GM21576 (cell line): ENCODE data around the gene INVS.
"Not testable (repeated sequence)": the region's sequence is repeated elsewhere in the genome, so short reads cannot be mapped to it uniquely, and the experiment has no call there.

ENCODE experiments used
- ATAC-seq: cut with Tn5 transposase; IDR thresholded peaks from one replicate; pipeline ENCODE4 v1.9.1; 2021; ENCODE audit warnings: mild to moderate bottlenecking, moderate library complexity; ENCODE audit not compliant: unreplicated experiment

Gene INVS

DNA sequence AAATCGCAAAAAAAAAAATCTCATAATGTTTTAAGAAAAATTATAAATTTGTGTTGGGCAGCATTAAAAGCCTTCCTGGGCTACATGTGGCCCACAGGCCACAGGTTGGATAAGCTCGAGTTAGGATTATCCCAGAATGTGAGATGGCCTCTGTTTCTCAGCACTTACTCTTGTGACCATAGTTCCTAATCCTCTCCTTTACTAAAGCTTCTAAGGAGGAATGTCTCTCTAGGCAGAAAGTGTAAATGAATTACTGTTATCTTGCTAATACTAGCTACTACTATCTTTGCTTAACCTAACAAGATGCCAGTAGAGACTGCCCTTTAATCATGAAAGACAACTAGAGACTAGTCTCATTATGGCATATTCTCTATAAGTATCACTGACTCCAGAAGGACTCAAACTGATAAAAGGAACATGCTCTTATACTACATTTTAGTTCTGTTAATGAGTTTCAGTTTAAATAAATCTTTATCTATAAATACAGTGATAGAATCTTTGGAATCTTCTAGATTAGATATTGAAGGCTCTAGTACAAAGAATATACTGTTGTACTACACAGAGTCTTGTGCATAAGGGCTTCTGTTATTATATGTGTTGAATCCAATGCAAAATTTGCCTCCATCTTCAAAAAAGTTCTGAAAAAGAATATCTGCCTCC lies 13.8 kb downstream of the INVS start:
- no peak for ATAC-seq

DNA sequence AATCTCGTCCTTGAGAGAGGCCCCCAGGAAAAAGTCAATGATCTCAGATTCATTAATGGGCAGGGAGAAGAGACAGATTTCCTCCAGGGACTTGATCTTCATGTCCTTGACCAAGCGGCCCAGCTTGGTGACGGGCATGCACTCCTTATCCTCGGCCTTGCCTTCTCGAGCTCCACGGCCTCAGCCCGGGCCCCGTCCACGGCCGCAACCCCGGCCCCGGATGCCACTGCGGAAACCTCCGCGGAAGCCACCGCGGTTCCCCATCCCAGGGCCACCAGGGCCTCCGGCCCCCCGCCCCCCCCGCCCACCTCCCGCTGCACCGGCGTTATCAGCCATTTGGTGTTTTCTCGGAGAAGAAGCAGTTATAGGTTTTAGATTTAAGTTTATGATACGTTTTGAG lies 18.3 kb downstream of the INVS start:
- ATAC-seq: no peak

DNA sequence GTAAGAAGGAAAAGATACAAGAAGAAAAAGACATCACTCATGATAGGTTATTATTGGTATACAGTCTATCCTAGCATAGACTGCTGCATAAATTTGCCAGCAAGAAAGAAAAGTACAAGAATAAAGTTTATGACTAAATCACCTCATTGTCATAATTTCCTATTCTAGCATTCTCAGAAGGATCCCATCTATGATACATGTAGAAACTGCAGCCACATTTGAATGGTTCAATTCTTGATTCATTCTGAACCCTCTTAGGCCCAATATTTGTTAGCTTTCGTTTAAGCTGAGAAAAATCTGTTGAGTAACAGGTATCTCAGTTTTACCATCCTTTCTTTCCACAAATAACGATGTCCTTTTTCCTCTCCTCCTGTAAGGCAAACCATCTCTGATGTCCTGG lies 21.2 kb downstream of the INVS start:
- no peak for ATAC-seq

DNA sequence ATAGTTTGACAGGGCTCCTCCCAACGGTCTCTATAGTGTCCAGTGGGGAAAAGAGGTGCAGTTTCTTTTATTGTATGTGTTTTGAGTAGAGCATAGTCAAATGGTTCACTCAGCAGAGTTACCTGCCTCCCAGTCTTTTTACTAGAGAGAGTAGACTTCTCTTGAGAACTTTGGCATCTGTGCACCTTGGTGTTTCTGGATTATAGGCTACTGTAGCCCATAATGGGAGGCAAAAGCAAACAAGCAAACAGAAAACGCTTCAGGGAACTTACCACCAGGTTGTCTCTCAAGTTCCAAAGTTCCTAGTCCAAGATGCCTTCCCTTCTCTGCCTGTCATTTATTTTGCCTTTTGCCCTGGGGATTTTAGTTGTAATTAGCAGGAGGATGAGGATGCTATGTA lies 26.2 kb downstream of the INVS start:
- no peak for ATAC-seq

DNA sequence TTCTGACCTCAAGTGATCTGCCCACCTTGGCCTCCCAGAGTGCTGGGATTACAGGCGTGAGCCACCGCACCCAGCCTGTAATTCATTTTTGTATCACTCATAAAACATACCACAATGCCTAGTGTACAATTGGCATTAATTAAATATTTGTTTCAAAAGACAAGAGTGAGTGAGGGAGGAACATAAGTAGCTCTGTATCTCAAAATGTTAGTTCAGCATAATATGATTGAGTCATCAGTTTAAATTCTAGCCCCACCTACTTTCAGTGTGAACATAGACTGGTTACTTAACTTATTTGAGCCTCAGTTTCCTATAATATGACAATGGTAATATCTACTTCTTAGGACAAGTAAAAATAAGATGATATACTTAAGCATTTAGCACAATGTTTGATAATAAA lies 26.9 kb downstream of the INVS start:
- no peak for ATAC-seq

DNA sequence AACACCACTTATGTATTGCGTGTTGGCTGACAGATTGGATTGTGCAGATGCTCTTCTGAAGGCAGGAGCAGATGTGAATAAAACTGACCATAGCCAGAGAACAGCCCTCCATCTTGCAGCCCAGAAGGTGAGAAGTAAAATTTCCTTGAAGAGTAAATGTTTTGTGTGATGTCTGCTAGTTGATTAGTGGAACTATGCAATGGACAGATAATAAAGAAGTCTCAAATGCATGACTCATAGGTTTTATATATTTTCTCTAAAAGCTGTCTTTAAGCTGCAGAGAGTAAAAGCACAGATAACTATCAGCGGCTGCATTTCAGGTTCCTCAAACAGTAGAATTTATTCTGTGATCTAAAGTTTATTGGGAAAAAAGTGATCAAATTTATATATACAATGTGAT lies 27.4 kb downstream of the INVS start:
- no peak for ATAC-seq

DNA sequence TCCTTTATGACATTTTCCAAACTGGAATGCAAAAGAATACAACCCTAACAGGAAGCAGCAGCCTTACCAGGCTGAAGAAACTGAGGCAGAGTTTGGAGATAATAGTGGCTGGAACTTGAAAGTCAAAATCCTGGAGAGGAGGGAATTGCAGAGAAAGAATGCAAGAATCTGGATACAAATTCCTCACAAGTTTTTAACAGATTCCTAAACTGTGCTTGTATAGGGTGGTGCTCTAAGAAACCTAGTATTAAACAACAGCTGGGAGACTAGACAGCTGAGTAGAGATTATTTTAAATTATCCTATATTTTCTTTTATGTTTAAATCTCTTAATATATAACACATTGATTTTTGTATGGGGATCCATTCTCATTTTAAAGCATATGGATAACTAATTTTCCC lies 30.7 kb downstream of the INVS start:
- ATAC-seq: no peak

DNA sequence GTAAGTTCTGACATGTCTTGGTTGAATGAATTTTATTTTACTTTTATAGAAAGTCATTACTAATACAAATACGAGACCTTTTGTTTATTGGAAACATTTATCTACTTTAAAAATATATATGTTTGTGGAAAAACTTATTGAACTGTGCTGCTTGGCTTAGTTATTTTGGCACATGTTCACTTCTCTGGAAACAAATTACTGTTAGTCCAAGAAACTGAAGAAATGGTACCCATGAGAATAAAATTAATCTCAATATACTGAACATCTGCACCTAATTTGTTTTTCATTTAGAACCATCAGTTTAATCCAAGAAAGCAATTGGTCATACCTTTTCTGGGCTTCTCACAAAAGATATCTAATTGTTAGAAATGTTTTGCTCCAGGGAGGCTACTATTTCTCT lies 32.2 kb downstream of the INVS start:
- ATAC-seq: no peak

DNA sequence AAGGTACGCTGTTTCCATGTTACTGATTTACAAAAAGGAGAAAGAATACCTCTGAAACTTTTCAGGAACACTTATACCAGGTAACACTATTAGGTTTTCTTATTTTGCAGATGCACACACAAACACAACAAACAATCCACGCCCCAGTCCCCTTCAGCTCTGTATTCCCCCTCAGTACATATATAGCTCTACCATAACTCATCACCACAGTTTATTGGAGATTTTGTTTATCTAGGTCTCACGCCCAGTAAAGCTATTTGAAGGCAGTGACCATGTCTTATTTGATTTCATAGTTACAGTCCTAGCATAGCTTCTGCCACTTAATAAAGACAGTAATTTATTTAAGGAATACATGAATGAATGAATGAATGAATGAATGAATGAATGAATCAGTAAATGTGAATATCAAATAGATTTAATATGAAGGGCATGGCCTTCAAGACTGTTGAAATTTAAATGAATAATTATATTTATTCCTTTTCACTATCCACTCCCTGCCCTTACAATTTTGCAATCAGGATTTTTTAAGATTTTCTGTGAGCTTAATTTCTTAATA lies 32.9 kb downstream of the INVS start:
- no peak for ATAC-seq

DNA sequence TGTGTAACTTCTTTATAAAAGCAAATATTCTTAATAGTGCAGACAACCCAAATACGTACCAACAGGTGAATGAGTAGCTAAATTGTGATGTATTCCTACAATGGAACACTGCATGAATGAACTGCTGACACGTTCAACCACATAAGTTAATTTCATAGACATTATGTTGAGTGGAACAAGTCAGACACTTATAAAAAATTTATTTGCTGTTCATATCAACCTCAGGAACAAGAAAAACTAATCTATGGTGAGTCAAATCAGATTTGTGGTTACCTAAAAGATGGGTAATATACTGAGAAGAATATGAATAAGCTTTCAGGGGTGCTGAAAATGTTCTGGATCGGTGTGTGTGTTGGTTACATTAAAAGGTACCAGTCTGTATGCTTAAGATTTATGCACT lies 35.7 kb downstream of the INVS start:
- ATAC-seq: no peak

DNA sequence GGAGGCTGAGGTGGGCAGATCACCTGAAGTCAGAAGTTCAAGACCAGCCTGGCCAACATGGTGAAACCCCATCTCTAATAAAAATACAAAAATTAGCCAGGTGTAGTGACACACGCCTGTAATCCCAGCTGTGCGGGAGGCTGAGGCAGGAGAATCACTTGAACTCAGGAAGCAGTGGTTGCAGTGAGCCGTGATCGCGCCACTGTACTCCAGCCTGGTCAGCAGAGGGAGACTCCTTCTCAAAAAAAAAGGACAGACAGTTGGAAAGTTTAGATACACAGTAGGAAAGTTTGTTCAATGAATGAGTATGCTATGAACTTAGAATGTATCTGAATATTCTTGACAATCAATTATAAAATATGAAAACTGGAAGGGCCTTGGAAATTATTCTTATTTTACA lies 37.8 kb downstream of the INVS start:
- not testable (repeated sequence) for ATAC-seq

DNA sequence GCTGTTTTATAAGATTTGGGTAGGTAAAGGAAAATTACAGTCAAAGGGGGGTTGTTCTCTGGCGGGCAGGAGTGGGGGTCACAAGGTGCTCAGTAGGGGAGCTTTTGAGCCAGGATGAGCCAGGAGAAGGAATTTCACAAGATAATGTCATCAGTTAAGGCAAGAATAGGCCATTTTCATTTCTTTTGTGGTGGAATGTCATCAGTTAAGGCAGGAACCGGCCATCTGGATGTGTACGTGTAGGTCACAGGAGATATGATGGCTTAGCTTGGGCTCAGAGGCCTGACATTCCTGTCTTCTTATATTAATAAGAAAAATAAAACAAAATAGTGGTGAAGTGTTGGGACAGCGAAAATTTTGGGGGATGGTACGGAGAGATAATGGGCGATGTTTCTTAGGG lies 41.3 kb downstream of the INVS start:
- ATAC-seq: not testable (repeated sequence)

DNA sequence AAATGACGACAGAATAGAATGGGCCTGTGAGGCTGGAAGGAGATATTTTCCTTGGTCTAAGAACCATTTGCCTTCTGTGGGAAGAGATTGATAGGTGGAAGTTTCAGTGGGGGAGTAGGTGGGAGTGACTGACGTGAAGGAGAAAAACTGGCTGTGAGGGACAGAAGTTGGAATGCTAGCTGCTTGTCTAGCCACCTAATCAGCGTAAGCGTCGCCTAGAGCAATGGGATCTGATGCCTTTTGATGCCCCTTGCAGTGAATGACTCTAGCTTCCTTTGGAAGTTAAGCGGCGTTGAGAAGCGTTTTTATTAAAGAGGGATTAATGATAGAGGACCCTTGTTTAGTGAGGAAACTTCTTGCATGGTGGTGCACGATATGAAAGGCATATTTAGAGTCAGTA lies 42.8 kb downstream of the INVS start:
- ATAC-seq: not testable (repeated sequence)

DNA sequence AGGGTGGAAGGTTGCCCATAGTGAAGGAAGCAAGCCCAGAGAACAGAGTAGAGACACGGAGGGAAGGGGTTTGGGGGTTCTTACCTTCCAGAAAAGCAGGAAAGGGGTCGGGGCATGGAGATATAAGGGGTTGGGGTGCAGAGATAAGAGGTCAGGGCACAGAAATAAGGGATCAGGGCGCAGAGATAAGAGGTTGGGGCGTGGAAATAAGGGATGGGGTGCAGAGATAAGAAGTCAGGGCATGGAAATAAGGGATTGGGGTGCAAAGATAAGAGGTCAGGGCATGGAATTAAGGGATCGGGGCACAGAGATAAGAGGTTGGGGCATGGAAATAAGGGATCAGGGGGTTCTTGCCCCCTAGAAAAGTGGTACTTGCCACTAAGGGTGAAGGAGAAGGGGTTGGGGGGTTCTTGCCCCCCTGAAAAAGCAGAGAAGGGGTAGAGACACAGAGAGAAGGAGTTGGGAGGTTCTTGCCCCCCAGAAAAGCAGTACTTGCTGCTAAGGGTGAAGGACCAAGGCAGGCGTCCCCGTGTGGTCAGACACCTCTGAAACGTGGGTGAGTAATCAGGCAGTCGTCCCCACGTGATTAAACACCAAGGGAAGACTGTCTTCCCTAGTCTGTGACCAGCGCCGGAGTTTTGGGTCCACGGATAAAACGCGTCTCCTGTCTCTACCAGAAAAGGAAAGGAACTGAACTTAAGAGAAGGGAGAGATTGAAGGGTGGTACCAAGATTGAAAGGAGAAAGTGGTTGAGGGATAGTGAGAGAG lies 46.3 kb downstream of the INVS start:
- ATAC-seq: not testable (repeated sequence)

DNA sequence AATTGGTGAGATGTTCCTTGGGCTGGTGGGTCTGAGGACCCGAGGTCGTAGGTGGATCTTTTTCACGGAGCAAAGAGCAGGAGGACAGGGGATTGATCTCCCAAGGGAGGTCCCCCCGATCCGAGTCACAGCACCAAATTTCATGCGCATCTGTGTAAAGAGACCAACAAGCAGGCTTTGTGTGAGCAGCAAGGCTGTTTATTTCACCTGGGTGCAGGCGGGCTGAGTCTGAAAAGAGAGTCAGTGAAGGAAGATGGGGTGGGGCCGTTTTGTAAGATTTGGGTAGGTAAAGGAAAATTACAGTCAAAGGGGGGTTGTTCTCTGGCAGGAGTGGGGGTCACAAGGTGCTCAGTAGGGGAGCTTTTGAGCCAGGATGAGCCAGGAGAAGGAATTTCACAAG lies 46.9 kb downstream of the INVS start:
- ATAC-seq: not testable (repeated sequence)

DNA sequence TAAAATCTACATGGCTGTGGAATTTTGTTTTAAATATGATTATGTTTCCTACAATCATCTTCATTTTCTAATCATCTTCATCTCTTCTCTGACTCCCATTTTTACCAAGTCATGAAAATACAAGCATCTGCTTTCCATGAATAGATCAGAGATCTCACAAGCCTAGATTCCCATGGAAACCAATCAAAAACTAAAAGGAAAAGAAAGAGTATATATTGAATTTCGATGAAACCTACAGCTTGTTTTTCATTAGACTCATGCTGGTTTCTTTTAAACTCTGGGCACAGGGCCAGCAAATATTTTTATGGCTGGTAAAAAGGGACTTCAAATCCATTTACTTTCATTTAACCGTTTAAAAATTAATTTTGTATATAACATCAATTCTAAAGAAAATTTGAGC lies 51.2 kb downstream of the INVS start:
- ATAC-seq: no peak

DNA sequence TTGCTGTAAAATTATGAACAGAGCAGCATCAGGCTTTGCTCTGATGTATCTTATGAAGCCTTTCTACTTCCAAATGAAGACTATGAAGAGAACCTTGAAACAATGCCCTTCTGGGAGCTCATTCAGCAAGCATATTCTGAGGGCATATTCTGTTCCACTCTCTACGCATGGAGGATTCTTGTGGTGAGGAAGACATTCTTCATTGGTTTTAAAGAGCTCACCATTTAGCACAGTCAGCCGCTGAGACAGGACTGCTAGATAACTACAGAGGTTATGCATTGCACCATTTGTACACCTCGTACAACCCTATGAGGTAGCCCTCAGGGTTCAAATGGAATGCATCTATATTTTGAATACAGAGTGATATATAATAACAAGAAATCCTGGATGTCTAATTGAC lies 61.0 kb downstream of the INVS start:
- ATAC-seq: peak; percentile 66

DNA sequence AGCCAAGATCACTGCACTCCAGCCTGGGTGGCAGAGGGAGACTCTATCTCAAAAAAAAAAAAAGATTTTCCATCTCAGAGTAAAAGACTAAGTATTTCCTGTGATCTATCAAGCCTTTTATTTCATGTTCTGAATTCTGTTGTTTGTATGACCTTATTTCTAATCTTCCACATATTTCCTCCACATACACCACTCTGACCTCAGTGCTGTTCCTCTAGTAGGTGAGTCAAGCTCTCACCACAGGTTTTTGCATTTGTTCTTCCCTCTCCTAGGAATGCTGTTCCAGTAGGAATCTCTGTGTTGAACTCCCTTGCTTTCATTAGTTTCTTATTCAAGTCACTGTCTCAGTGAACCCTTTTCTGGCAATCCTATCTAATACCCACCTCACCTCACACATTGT lies 68.1 kb downstream of the INVS start:
- ATAC-seq: no peak

DNA sequence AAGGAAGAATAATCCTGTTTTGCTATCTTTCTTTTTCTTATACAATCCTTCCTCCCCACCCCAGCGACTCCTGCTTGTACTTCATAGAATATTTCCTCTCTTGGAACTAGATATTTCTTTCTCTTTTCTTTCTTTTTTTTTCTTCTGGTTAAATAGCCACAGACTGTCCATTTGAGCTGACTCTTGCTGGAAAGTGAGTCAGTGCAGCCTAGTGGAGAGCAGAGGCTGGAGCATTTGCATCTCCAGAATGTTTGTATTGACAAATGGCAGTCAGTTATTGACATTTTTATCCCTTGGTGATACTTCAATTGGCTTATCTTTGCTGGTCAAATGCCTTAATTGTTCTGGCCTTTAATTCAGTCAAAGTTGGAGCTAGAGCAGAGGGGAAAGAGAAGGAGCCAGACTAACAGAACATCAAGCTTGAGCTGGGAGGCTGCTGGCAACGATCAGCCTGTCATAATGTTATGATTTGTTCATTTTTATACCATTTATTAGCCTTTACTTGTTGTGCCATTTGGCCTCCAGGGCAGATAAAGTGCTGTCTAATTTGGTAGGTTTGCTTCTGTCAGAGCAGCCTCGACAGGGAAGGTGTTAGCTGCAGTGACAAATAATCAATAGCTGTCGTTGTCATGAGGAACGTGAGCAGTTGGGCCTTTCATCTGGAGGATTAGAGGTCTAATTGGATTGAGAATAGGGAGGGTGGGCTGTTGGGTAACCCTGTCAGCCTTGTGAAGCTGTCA lies 69.0 kb downstream of the INVS start:
- no peak for ATAC-seq

DNA sequence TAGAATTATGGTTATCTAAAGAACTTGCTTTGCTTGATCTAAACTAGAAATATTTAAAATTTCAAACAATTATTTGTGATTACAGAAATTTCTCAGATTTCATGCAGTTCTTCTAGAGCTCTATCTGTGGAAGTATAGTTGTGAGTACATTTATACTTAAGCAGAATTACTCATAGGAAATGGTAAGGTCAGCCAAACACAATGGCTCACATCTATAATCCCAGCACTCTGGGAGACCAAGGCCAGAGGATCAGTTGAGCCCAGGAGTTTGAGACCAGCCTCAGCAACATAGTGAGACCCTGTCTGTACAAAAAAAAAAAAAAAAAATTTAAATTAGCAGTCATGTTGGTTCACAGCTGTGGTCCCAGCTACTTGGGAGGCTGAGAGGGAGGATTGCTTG lies 71.0 kb downstream of the INVS start:
- no peak for ATAC-seq

DNA sequence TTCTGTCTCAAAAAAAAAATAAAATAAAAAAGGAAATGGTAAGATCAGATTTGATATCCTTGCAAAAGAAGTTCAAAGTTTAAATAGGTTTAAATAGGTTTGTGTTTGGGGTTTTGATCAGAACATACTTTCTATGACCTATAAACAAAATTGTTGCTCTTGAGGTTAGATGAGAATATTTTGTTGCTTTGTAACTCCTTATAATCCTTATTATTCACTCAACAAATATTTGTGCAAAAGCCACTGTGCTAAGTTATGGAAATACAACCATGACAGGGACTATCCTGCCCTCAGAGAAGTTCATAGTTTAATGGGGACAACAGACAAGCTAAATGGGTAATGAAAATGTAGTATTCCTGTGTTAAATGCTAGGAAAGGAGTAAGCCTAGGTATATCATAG lies 71.5 kb downstream of the INVS start:
- ATAC-seq: no peak

DNA sequence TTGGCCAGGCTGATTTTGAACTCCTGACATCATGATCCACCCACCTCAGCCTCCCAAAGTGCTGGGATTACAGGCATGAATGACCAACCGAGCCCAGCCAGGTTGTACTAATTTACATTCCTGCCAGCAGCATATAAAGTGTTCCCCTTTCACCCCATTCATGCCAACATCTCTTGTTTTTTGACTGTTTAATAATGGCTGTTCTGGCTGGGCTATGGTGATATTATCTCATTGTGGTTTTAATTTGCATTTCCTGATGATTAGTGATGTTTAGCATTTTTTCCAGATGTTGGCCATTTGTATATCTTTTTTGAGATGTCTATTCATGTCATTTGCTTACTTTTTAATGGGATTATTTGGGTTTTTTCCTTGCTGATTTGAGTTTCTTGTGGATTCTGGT lies 87.3 kb downstream of the INVS start:
- no peak for ATAC-seq
